HG02610 (cell line): Measurements from ENCODE around the gene SEPTIN2.
A peak's percentile ranks its signal among the peaks of the same experiment; 100 is the strongest.
"Not testable (repeated sequence)": the region's sequence is repeated elsewhere in the genome, so short reads cannot be mapped to it uniquely, and the experiment has no call there.

ENCODE experiments used
- ATAC-seq: cut with Tn5 transposase; IDR thresholded peaks from one replicate; pipeline ENCODE4 v1.9.1; 2021; ENCODE audit warnings: mild to moderate bottlenecking, moderate library complexity; ENCODE audit not compliant: unreplicated experiment

Gene SEPTIN2

GRCh38 chr2:241379481-241380480, 64.1 kb downstream of the SEPTIN2 start:
- ATAC-seq, result no peak

- no peak for ATAC-seq
Measured at GRCh38 chr2:241381872-241382271, 66.1 kb downstream of the SEPTIN2 start.

DNA sequence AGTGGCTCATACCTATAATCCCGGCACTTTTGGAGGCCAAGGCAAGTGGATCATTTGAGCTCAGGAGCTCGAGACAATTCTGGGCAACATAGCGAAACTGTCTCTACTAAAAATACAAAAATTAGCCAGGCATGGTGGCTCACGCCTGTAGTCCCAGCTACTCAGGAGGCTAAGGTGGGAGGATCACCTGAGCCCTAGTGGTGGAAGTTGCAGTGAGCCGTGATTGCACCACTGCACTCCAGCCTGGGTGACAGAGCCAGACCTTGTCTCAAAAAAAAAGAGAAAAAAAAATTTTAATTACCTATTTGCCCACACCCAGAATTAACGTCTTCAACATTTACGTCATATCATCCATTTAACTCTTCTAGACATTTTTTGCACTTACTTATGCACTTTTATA, 69.7 kb downstream of the SEPTIN2 start:
- ATAC-seq, result not testable (repeated sequence)

- ATAC-seq, result no peak
Measured at GRCh38 chr2:241386519-241386918, 70.8 kb downstream of the SEPTIN2 start.

DNA sequence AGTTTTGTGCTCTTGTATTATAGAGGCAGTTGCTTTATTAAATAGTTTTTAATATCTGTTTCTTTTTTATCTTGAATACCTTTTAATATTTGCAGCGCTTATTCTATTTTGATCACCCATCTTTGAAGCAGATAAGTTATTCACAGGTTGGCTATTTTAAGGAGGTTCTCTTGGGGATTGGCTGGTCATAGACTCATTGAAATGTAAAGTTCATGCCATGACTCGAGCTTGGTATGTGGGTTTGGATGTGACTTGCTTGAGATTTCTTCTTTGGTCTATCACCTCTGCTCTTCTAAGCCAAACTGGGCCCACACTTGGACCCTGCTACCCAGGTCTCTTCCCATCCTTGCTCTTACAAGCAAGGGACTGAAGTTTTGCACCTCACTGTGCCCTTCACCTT, 74.0 kb downstream of the SEPTIN2 start:
- no peak for ATAC-seq

- ATAC-seq, result peak; percentile 50
Measured at GRCh38 chr2:241390301-241391206, 74.8 kb downstream of the SEPTIN2 start.

DNA sequence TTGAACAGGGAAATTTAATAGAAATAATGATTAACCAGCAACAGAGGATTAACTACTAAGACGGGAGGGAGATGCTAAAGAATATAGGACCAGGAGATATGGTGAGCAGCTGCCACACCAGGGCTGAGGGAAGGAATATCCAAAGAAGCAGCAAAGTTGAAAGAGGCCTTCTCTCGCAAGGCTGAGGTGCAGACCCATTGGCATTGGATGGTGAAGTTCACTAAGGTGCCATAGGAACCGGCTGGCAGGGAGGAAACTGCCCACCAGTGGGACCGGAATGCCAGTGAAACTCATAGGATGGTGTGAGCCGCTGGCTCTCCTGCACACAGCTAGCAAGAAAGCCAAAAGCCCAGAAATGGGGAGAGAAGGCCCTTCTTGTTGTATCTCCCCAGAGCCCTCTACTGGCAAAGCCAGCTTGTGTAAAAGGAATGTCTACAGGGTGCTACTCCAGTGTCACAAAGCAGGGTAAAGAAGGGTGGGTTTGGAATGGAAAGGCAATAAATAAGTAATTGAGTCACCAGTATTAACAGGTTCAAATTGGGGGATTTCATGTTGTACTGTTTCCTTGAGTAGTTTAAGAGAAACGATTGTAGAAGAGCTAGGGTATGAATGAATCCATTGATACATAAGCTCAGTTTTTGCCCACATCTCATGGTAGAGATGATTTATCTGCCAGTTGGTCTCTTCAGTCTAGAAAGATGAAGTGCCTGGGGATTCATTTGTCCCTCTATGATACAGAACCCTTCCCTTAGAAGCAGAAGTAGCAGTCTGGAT, 76.4 kb downstream of the SEPTIN2 start:
- ATAC-seq, result no peak

GRCh38 chr2:241392753-241393152, 77.0 kb downstream of the SEPTIN2 start:
- ATAC-seq, result not testable (repeated sequence)

DNA sequence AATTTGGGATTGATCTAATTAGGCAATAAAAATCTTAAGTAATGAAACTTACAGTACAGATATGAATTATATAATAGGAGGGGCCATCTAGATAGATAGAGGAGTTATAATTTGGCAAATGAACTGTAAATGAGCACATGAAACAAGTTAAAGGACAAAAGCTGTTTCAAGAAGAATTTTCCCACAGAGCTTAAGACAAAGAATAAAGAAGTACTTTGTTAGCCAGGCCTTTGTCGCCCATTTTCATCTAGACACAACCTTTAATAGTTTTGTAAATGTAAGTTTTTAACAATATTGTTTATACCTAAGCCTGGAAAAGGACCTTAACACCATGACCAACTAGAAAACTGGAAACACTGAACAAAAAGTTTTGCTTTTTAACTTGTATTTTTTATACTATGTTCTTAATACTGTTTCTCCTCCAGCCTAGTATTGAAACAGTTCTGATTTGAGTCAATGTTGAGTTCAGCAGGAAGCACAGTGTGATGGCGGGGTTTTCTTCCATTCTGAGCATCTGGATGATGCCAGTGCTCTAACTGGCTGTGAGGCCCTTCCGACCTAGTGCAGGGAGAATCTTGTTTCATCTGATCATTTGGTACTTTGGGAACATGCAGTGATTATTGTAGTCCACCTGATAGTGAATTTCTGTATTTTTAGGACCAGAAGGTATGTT, 77.9 kb downstream of the SEPTIN2 start:
- no peak for ATAC-seq

DNA sequence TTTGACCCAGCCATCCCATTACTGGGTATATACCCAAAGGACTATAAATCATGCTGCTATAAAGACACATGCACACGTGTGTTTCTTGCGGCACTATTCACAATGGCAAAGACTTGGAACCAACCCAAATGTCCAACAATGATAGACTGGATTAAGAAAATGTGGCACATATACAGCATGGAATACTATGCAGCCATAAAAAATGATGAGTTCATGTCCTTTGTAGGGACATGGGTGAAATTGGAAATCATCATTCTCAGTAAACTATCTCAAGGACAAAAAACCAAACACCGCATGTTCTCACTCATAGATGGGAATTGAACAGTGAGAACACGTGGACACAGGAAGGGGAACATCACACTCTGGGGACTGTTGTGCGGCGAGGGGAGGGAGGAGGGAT, 81.1 kb downstream of the SEPTIN2 start:
- not testable (repeated sequence) for ATAC-seq

DNA sequence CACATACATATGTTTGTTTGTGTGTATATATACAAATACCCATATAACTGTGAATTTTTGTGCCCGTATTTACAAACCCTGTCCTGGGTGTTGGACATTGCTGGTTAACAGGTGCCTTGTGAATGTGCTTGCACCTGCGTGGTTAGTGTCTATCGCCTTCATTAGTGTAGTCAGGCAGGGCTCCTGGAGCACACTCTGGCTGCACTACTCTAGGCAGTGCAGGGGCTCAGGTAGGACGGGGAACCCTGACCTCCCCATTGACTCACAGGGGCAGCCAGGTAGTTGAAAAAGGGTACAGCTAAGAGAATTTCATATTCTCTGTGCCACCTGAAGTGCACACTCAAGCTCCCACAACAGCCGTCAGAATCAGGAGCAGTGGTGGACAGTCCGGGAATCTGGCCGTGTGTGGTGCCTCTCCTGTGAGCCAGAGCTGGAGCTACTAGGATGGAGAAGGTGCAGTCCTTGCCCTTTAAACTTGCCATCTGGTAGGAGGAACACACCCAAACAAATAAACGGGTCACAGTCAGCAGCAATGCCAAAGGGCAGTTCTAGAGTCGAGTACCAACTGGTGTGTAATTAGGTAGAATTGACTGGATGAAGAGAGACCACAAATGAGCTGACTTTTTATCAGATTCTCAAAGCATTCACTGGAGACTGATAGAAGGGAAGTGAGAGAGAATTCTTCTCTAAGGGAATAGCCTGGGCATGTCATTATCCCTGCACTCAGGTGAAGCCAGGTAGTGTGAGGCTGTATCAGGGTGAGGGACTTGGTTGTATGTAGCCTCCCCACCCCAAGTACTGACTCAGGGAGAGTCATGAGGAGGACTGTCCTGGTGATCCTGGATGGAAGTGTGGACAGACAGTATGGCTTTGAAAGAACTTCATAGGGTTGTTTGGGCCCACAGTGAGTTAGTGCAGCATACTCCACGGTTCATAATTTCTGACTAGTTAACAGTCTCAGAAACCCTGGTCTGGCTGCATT, 84.5 kb downstream of the SEPTIN2 start:
- ATAC-seq, result no peak
